Colonic mucosa (tissue), 4 donors: ENCODE results near the gene FAM193B. TPM values are rescaled to one million over a fixed set of nuclear protein-coding genes. Genes with fewer than 3 reads are reported as not detected.
"Not testable (repeated sequence)": the region's sequence is repeated elsewhere in the genome, so short reads cannot be mapped to it uniquely, and the experiment has no call there.

Experiments
- DNase-seq: peaks from one replicate; pipeline ENCODE4 v3.0.0-alpha.2; 2020
- H3K27ac ChIP-seq: fragments of 200-600 bp; one replicate; pipeline ENCODE4 v1.8.0; 2021
- H3K27me3 ChIP-seq: fragments of 200-600 bp; one replicate; pipeline ENCODE4 v1.8.0; 2021
- H3K36me3 ChIP-seq: fragments of 200-600 bp; one replicate; pipeline ENCODE4 v1.8.0; 2021
- H3K4me1 ChIP-seq: fragments of 200-600 bp; one replicate; pipeline ENCODE4 v1.8.0; 2021; ENCODE audit warnings: mild to moderate bottlenecking
- H3K4me3 ChIP-seq: fragments of 200-600 bp; one replicate; pipeline ENCODE4 v1.8.0; 2021
- H3K9ac ChIP-seq, 2 donors: one replicate each; pipeline ENCODE4 v1.7.0; 2013; ENCODE audit warnings: control low read depth in 2 of 2, low read depth in 2 of 2, low read length in 2 of 2
- H3K9me3 ChIP-seq: fragments of 200-600 bp; one replicate; pipeline ENCODE4 v1.8.0; 2021
- CTCF ChIP-seq: fragments of 200-600 bp; IDR thresholded peaks from one replicate; pipeline ENCODE4 v1.8.0; 2022; ENCODE audit warnings: antibody characterized with exemption, mild to moderate bottlenecking
- intact Hi-C: fragments of 100-400 bp; cut with DNase I; formaldehyde crosslinking; loops from one replicate; pipeline ENCODE4 v1.14.1; 2022
- total RNA-seq, 2 donors: library from RNA; stranded (reverse); fragmentation: NEBNext Ultra II Directional in 1 of 2; extraction: Animal tissue kit (Norgen Biotek cat#: 25700) in 1 of 2; gene quantifications; one replicate each; pipeline ENCODE4 v1.2.1, GENCODE V29; 2021
- donor health status: healthy.
- donor health status: DM: no; HTN: no; CAD: no.
- donor health status: DM: no; HTN: no; CAD: no.

The FAM193B gene
- total RNA-seq, 2 donors from 2014 or later, result 39.4 to 78.6 TPM

GRCh38 chr5:177576169-177576568, 21.8 kb upstream of the FAM193B start:
- H3K9me3 ChIP-seq, result no peaks in the 10 kb centered on the region
- intact Hi-C loops, result no loop called here
- no peaks in the 10 kb centered on the region for H3K4me1 ChIP-seq
- no peak overlapping the region for H3K27ac ChIP-seq
- no peaks in the 10 kb centered on the region for H3K36me3 ChIP-seq
- no peaks in the 10 kb centered on the region for H3K27me3 ChIP-seq
- DNase-seq, result no peak
- TF ChIP-seq CTCF, result no peak
- no peak overlapping the region for H3K4me3 ChIP-seq
- H3K9ac ChIP-seq, result no peak overlapping the region

GRCh38 chr5:177575488-177575887, 21.1 kb upstream of the FAM193B start:
- no peak overlapping the region for H3K4me3 ChIP-seq
- DNase-seq, result no peak
- H3K36me3 ChIP-seq, result no peaks in the 10 kb centered on the region
- intact Hi-C loops, result no loop called here
- no peaks in the 10 kb centered on the region for H3K27me3 ChIP-seq
- H3K9ac ChIP-seq, result no peak overlapping the region
- H3K9me3 ChIP-seq, result no peaks in the 10 kb centered on the region
- H3K4me1 ChIP-seq, result no peaks in the 10 kb centered on the region
- no peak for TF ChIP-seq CTCF
- H3K27ac ChIP-seq, result no peak overlapping the region

GRCh38 chr5:177569894-177570293, 15.5 kb upstream of the FAM193B start:
- H3K27ac ChIP-seq, result no peak overlapping the region
- H3K36me3 ChIP-seq, result no peaks in the 10 kb centered on the region
- H3K9ac ChIP-seq, result no peak overlapping the region
- no peaks in the 10 kb centered on the region for H3K4me1 ChIP-seq
- intact Hi-C loops, result no loop called here
- H3K27me3 ChIP-seq, result no peaks in the 10 kb centered on the region
- TF ChIP-seq CTCF, result no peak
- H3K4me3 ChIP-seq, result no peak overlapping the region
- no peaks in the 10 kb centered on the region for H3K9me3 ChIP-seq
- no peak for DNase-seq

- Histone ChIP-seq H3K4me1 (no peaks in the 10 kb centered on the region), H3K9me3 (no peaks in the 10 kb centered on the region), H3K36me3 (no peaks in the 10 kb centered on the region), H3K9ac (no peak overlapping the region), H3K27ac (no peak overlapping the region), H3K4me3 (no peak overlapping the region), H3K27me3 (no peaks in the 10 kb centered on the region)
- intact Hi-C loops, result no loop called here
- no peak for TF ChIP-seq CTCF
- no peak for DNase-seq
Measured at GRCh38 chr5:177568326-177568725, 14.0 kb upstream of the FAM193B start.

GRCh38 chr5:177565046-177565445, 10.7 kb upstream of the FAM193B start:
- no peak overlapping the region for H3K9ac ChIP-seq
- no peak for DNase-seq
- no peak for TF ChIP-seq CTCF
- H3K9me3 ChIP-seq, result no peaks in the 10 kb centered on the region
- no peaks in the 10 kb centered on the region for H3K36me3 ChIP-seq
- no peaks in the 10 kb centered on the region for H3K27me3 ChIP-seq
- H3K27ac ChIP-seq, result no peak overlapping the region
- H3K4me1 ChIP-seq, result no peaks in the 10 kb centered on the region
- intact Hi-C loops, result no loop called here
- H3K4me3 ChIP-seq, result no peak overlapping the region

- H3K9ac ChIP-seq, H3K27ac ChIP-seq, H3K4me3 ChIP-seq, H3K27me3 ChIP-seq, H3K36me3 ChIP-seq, DNase-seq, intact Hi-C loops, H3K9me3 ChIP-seq, H3K4me1 ChIP-seq: not testable (repeated sequence)
Measured at GRCh38 chr5:177559446-177559941, 5.1 kb upstream of the FAM193B start.
